HepG2 (cell line): ENCODE measurements around the gene SOHLH2.

ENCODE experiments used
- ATF7 ChIP-seq, 2 experiments: fragments of 450-650 bp in 1 of 2; sonication (generic) in 1 of 2; formaldehyde crosslinking in 1 of 2; IDR thresholded peaks; 2 replicates each; pipeline versions ENCODE4 v1.4.0 to v1.6.1; 2016 to 2020; ENCODE audit warnings: antibody characterized with exemption in 1 of 2, mild to moderate bottlenecking in 1 of 2, missing genetic modification reagents in 1 of 2
- FOXJ3 ChIP-seq: sonication (generic); formaldehyde crosslinking; IDR thresholded peaks from 2 replicates; pipeline ENCODE4 v1.4.0; 2020; ENCODE audit warnings: missing genetic modification reagents, mild to moderate bottlenecking, borderline replicate concordance
- HMGA1 ChIP-seq: sonication (generic); formaldehyde crosslinking; conservative IDR thresholded peaks from 2 replicates; pipeline ENCODE4 v1.4.0; 2020; ENCODE audit warnings: missing genetic modification reagents
- IRF2 ChIP-seq: IDR thresholded peaks from 2 replicates; pipeline ENCODE4 v1.6.1; 2018; ENCODE audit warnings: missing genetic modification reagents, missing compliant biosample characterization
- JUN ChIP-seq: sonication (generic); formaldehyde crosslinking; IDR thresholded peaks from 2 replicates; pipeline ENCODE4 v1.4.0; 2020; ENCODE audit warnings: mild to moderate bottlenecking, missing genetic modification reagents
- KDM1A ChIP-seq: IDR thresholded peaks from 2 replicates; pipeline ENCODE4 v1.6.1; 2016; ENCODE audit warnings: missing compliant biosample characterization
- MYC ChIP-seq: sonication (generic); formaldehyde crosslinking; IDR thresholded peaks from 2 replicates; pipeline ENCODE4 v1.9.0; 2021; ENCODE audit warnings: missing genetic modification reagents, borderline replicate concordance
- ZFP36L1 ChIP-seq: sonication (generic); formaldehyde crosslinking; IDR thresholded peaks from 2 replicates; pipeline ENCODE4 v1.8.0; 2022; ENCODE audit warnings: mild to moderate bottlenecking, missing genetic modification reagents, moderate library complexity
- ZNF12 ChIP-seq: sonication (generic); formaldehyde crosslinking; IDR thresholded peaks from 2 replicates; pipeline ENCODE4 v1.5.0; 2020; ENCODE audit warnings: missing genetic modification reagents
- ZNF549 ChIP-seq: sonication (generic); formaldehyde crosslinking; IDR thresholded peaks from 2 replicates; pipeline ENCODE4 v1.5.0; 2020; ENCODE audit warnings: missing genetic modification reagents
- ZNF780A ChIP-seq: sonication (generic); formaldehyde crosslinking; IDR thresholded peaks from 2 replicates; pipeline ENCODE4 v1.8.0; 2022; ENCODE audit warnings: mild to moderate bottlenecking, missing genetic modification reagents, moderate library complexity
- TF ChIP-seq, protein P1 (sequence below): sonication (generic); formaldehyde crosslinking; IDR thresholded peaks from 2 replicates; pipeline ENCODE4 v1.5.0; 2020; ENCODE audit warnings: mild to moderate bottlenecking, missing genetic modification reagents, moderate library complexity
- TF ChIP-seq, protein P2 (sequence below): sonication (generic); formaldehyde crosslinking; conservative IDR thresholded peaks from 2 replicates; pipeline ENCODE4 v1.4.0; 2020; ENCODE audit warnings: missing genetic modification reagents
- TF ChIP-seq, protein P3 (sequence below): sonication (generic); formaldehyde crosslinking; IDR thresholded peaks from 2 replicates; pipeline ENCODE4 v1.4.0; 2020; ENCODE audit warnings: missing genetic modification reagents

DNA sequence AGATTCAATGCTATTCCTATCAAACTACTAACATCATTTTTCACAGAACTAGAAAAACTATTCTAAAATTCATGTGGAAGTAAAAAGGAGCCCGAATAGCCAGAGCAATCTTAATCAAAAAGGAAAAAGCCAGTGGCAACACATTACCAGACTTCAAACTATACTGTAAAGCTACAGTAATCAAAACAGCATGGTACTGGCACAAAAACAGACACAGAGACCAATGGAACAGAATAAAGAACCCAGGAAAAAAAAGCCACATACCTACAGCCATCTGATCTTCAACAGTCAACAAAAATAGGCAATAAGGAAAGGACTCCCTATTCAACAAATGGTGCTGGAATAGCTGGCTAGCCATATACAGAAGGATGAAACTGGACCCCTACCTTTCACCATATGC lies 10.4 kb upstream of the SOHLH2 start:
- TF ChIP-seq, protein P1, sequence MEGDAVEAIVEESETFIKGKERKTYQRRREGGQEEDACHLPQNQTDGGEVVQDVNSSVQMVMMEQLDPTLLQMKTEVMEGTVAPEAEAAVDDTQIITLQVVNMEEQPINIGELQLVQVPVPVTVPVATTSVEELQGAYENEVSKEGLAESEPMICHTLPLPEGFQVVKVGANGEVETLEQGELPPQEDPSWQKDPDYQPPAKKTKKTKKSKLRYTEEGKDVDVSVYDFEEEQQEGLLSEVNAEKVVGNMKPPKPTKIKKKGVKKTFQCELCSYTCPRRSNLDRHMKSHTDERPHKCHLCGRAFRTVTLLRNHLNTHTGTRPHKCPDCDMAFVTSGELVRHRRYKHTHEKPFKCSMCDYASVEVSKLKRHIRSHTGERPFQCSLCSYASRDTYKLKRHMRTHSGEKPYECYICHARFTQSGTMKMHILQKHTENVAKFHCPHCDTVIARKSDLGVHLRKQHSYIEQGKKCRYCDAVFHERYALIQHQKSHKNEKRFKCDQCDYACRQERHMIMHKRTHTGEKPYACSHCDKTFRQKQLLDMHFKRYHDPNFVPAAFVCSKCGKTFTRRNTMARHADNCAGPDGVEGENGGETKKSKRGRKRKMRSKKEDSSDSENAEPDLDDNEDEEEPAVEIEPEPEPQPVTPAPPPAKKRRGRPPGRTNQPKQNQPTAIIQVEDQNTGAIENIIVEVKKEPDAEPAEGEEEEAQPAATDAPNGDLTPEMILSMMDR (CRISPR knock-in tag) = no peak
- no peak for TF ChIP-seq ZNF12 (CRISPR knock-in tag)
- no peak for TF ChIP-seq JUN (CRISPR knock-in tag)
- TF ChIP-seq HMGA1 = no peak
- TF ChIP-seq ZNF549 = no peak
- TF ChIP-seq, protein P2, sequence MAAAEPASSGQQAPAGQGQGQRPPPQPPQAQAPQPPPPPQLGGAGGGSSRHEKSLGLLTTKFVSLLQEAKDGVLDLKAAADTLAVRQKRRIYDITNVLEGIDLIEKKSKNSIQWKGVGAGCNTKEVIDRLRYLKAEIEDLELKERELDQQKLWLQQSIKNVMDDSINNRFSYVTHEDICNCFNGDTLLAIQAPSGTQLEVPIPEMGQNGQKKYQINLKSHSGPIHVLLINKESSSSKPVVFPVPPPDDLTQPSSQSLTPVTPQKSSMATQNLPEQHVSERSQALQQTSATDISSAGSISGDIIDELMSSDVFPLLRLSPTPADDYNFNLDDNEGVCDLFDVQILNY (CRISPR knock-in tag) = no peak
- TF ChIP-seq, protein P3, sequence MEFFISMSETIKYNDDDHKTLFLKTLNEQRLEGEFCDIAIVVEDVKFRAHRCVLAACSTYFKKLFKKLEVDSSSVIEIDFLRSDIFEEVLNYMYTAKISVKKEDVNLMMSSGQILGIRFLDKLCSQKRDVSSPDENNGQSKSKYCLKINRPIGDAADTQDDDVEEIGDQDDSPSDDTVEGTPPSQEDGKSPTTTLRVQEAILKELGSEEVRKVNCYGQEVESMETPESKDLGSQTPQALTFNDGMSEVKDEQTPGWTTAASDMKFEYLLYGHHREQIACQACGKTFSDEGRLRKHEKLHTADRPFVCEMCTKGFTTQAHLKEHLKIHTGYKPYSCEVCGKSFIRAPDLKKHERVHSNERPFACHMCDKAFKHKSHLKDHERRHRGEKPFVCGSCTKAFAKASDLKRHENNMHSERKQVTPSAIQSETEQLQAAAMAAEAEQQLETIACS = no peak
- TF ChIP-seq ZNF780A (CRISPR knock-in tag) = no peak
- TF ChIP-seq IRF2 = no peak
- no peak for TF ChIP-seq FOXJ3 (CRISPR knock-in tag)
- TF ChIP-seq KDM1A = no peak
- TF ChIP-seq MYC (CRISPR knock-in tag) = no peak
- no peak for TF ChIP-seq ATF7 (IDR thresholded peaks at IDR 0.05)
- TF ChIP-seq ATF7 (CRISPR knock-in tag; IDR thresholded peaks at IDR 0.05) = no peak
- TF ChIP-seq ZFP36L1 (CRISPR knock-in tag) = no peak
